ENCODE results near the gene KIAA0040.

KIAA0040 gene

GRCh38 chr1:175164751-175165150 is 27.8 kb downstream of the KIAA0040 start:
- ATAC-seq: no peak
- no peak for TF ChIP-seq ESRRG (CRISPR knock-in tag; IDR thresholded peaks at IDR 0.05)
- TF ChIP-seq SNAI2 (CRISPR knock-in tag; IDR thresholded peaks at IDR 0.05): no peak
- TF ChIP-seq CSDC2 (CRISPR knock-in tag; IDR thresholded peaks at IDR 0.05): no peak
- TF ChIP-seq ZNF8 (CRISPR knock-in tag; IDR thresholded peaks at IDR 0.05): no peak
- no peak for TF ChIP-seq ZFP30 (CRISPR knock-in tag; IDR thresholded peaks at IDR 0.05)
- no peak for TF ChIP-seq ARNTL (CRISPR knock-in tag; IDR thresholded peaks at IDR 0.05; ENCODE audit: borderline replicate concordance, low read depth)

- no peak for TF ChIP-seq CSDC2 (CRISPR knock-in tag; IDR thresholded peaks at IDR 0.05)
- no peak for TF ChIP-seq CREB5 (CRISPR knock-in tag; IDR thresholded peaks at IDR 0.05; ENCODE audit: low read depth)
- no peak for TF ChIP-seq BACH2 (CRISPR knock-in tag; IDR thresholded peaks at IDR 0.05; ENCODE audit: borderline replicate concordance)
- no peak for TF ChIP-seq PATZ1 (CRISPR knock-in tag; IDR thresholded peaks at IDR 0.05; ENCODE audit: borderline replicate concordance)
- no peak for TF ChIP-seq GLIS3 (CRISPR knock-in tag; IDR thresholded peaks at IDR 0.05)
- TF ChIP-seq TCF4 (CRISPR knock-in tag; IDR thresholded peaks at IDR 0.05; ENCODE audit: borderline replicate concordance): no peak
- TF ChIP-seq ZNF565 (CRISPR knock-in tag; conservative IDR thresholded peaks at IDR 0.05; ENCODE audit: low read depth): no peak
- TF ChIP-seq ARNTL (CRISPR knock-in tag; IDR thresholded peaks at IDR 0.05; ENCODE audit: borderline replicate concordance, low read depth): no peak
- no peak for ATAC-seq
Measured at GRCh38 chr1:175163702-175164101, 28.9 kb downstream of the KIAA0040 start.

- ATAC-seq: no peak
- TF ChIP-seq GLIS3 (CRISPR knock-in tag; IDR thresholded peaks at IDR 0.05) (no peak), ISL1 (CRISPR knock-in tag; IDR thresholded peaks at IDR 0.05) (no peak), TSHZ2 (CRISPR knock-in tag; IDR thresholded peaks at IDR 0.05) (no peak), SNAI2 (CRISPR knock-in tag; IDR thresholded peaks at IDR 0.05) (no peak)
Measured at GRCh38 chr1:175162955-175163354, 29.6 kb downstream of the KIAA0040 start.

- TF ChIP-seq ESRRG (CRISPR knock-in tag; IDR thresholded peaks at IDR 0.05) (no peak), PATZ1 (CRISPR knock-in tag; IDR thresholded peaks at IDR 0.05; ENCODE audit: borderline replicate concordance) (no peak), ARNTL (CRISPR knock-in tag; IDR thresholded peaks at IDR 0.05; ENCODE audit: borderline replicate concordance, low read depth) (no peak), TCF4 (CRISPR knock-in tag; IDR thresholded peaks at IDR 0.05; ENCODE audit: borderline replicate concordance) (no peak)
- ATAC-seq: no peak
Measured at GRCh38 chr1:175158170-175158591, 34.4 kb downstream of the KIAA0040 start.

- ATAC-seq: no peak
- no peak for TF ChIP-seq OSR1 (CRISPR knock-in tag; IDR thresholded peaks at IDR 0.05)
- TF ChIP-seq TOX (CRISPR knock-in tag; IDR thresholded peaks at IDR 0.05; ENCODE audit: borderline replicate concordance): no peak
- no peak for TF ChIP-seq TSHZ2 (CRISPR knock-in tag; IDR thresholded peaks at IDR 0.05)
- TF ChIP-seq CSDC2 (CRISPR knock-in tag; IDR thresholded peaks at IDR 0.05): no peak
- TF ChIP-seq BACH2 (CRISPR knock-in tag; IDR thresholded peaks at IDR 0.05; ENCODE audit: borderline replicate concordance): no peak
- TF ChIP-seq PATZ1 (CRISPR knock-in tag; IDR thresholded peaks at IDR 0.05; ENCODE audit: borderline replicate concordance): no peak
- no peak for TF ChIP-seq ARNTL (CRISPR knock-in tag; IDR thresholded peaks at IDR 0.05; ENCODE audit: borderline replicate concordance, low read depth)
- TF ChIP-seq CSRNP3 (CRISPR knock-in tag; IDR thresholded peaks at IDR 0.05): no peak
- TF ChIP-seq ZNF8 (CRISPR knock-in tag; IDR thresholded peaks at IDR 0.05): no peak
- TF ChIP-seq ZNF70 (CRISPR knock-in tag; IDR thresholded peaks at IDR 0.05): no peak
- no peak for TF ChIP-seq ZNF565 (CRISPR knock-in tag; conservative IDR thresholded peaks at IDR 0.05; ENCODE audit: low read depth)
- TF ChIP-seq ZFP30 (CRISPR knock-in tag; IDR thresholded peaks at IDR 0.05): no peak
Measured at GRCh38 chr1:175157200-175157599, 35.4 kb downstream of the KIAA0040 start.
